HL-60 (cell line): ENCODE data around the gene TLL1.

Experiments
- DNase-seq, 2 experiments: peaks; one replicate each; pipeline ENCODE4 v3.0.0-alpha.2; 2010 to 2020; ENCODE audit warnings: low read depth in 1 of 2, low spot score in 1 of 2
- H3K27ac ChIP-seq: fragments of 250-450 bp; sonication (Bioruptor Pico); replicated peaks from 2 replicates; pipeline ENCODE4 v1.5.1; 2020; ENCODE audit warnings: mild to moderate bottlenecking, moderate library complexity
- H3K27me3 ChIP-seq: fragments of 250-450 bp; sonication (Bioruptor Pico); 2 replicates; pipeline ENCODE4 v1.5.1; 2021; ENCODE audit warnings: mild to moderate bottlenecking, moderate library complexity; ENCODE audit not compliant: insufficient read depth, poor library complexity, severe bottlenecking
- H3K4me3 ChIP-seq: replicated peaks from 2 replicates; pipeline ENCODE4 v1.5.1; 2011; ENCODE audit warnings: mild to moderate bottlenecking, control low read depth, low read length; ENCODE audit not compliant: insufficient read depth
- CTCF ChIP-seq: IDR thresholded peaks from one replicate; pipeline ENCODE4 v1.5.1; 2011; ENCODE audit warnings: low read length, control low read depth, inconsistent platforms; ENCODE audit not compliant: insufficient read depth
- GABPA ChIP-seq: IDR thresholded peaks from 2 replicates; pipeline ENCODE4 v1.6.1; 2012; ENCODE audit warnings: low read depth
- POLR2AphosphoS5 ChIP-seq: IDR thresholded peaks from 2 replicates; pipeline ENCODE4 v1.6.1; 2012; ENCODE audit warnings: low read depth
- REST ChIP-seq: IDR thresholded peaks from 2 replicates; pipeline ENCODE4 v1.6.1; 2012; ENCODE audit warnings: low read depth; ENCODE audit not compliant: insufficient replicate concordance
- SPI1 ChIP-seq: IDR thresholded peaks from 2 replicates; pipeline ENCODE4 v1.6.1; 2012; ENCODE audit warnings: low read depth, mild to moderate bottlenecking, borderline replicate concordance

Gene TLL1

GRCh38 chr4:165953181-165953580 is 80.1 kb downstream of the TLL1 start:
- no peak for DNase-seq
- Histone ChIP-seq H3K27me3 (no peaks in the 10 kb centered on the region), H3K27ac (no peak overlapping the region), H3K4me3 (no peak overlapping the region)
- TF ChIP-seq CTCF (no peak), GABPA (no peak), SPI1 (no peak), REST (no peak)

- no peak for DNase-seq
- Histone ChIP-seq H3K27ac (no peak overlapping the region), H3K4me3 (no peak overlapping the region), H3K27me3 (no peaks in the 10 kb centered on the region)
- TF ChIP-seq GABPA (no peak), CTCF (no peak)
Measured at GRCh38 chr4:165963621-165964020, 90.6 kb downstream of the TLL1 start.

- Histone ChIP-seq H3K4me3 (no peak overlapping the region), H3K27ac (no peak overlapping the region), H3K27me3 (no peaks in the 10 kb centered on the region)
- no peak for DNase-seq
- no peak for TF ChIP-seq POLR2AphosphoS5
- TF ChIP-seq CTCF = no peak
- no peak for TF ChIP-seq SPI1
Measured at GRCh38 chr4:165964591-165964990, 91.6 kb downstream of the TLL1 start.

- no peak overlapping the region for H3K4me3 ChIP-seq
- no peak for DNase-seq
- no peak for TF ChIP-seq REST
- H3K27ac ChIP-seq = no peak overlapping the region
- no peaks in the 10 kb centered on the region for H3K27me3 ChIP-seq
Measured at GRCh38 chr4:165965503-165965902, 92.5 kb downstream of the TLL1 start.

GRCh38 chr4:165966833-165967232 is 93.8 kb downstream of the TLL1 start:
- Histone ChIP-seq H3K4me3 (no peak overlapping the region), H3K27me3 (no peaks in the 10 kb centered on the region), H3K27ac (no peak overlapping the region)
- DNase-seq = no peak
- TF ChIP-seq CTCF (no peak), REST (no peak), POLR2AphosphoS5 (no peak), SPI1 (no peak), GABPA (no peak)
